HepG2 (cell line): Measurements from ENCODE around the gene CAMKK1. TPM values are rescaled to one million over a fixed set of nuclear protein-coding genes. Genes with fewer than 3 reads are reported as not detected.

Source experiments
- ARNTL ChIP-seq: sonication (generic); formaldehyde crosslinking; IDR thresholded peaks from 2 replicates; pipeline ENCODE4 v1.4.0; 2020; ENCODE audit warnings: mild to moderate bottlenecking, missing genetic modification reagents
- DMAP1 ChIP-seq: IDR thresholded peaks from 2 replicates; pipeline ENCODE4 v1.6.1; 2016
- ESRRA ChIP-seq: sonication (generic); formaldehyde crosslinking; IDR thresholded peaks from 2 replicates; pipeline ENCODE4 v1.5.1; 2020; ENCODE audit warnings: mild to moderate bottlenecking, low read depth, missing genetic modification reagents
- GATA4 ChIP-seq: sonication (generic); IDR thresholded peaks from 2 replicates; pipeline ENCODE4 v1.6.1; 2016; ENCODE audit warnings: antibody characterized with exemption, low read depth, borderline replicate concordance
- KIAA2018 ChIP-seq: sonication (generic); formaldehyde crosslinking; IDR thresholded peaks from 2 replicates; pipeline ENCODE4 v1.5.0; 2020; ENCODE audit warnings: mild to moderate bottlenecking, missing genetic modification reagents, borderline replicate concordance
- MAFF ChIP-seq: IDR thresholded peaks from 2 replicates; pipeline ENCODE4 v1.6.1; 2011; ENCODE audit warnings: low read depth, low read length, improper control_type of control experiment
- MBD4 ChIP-seq: IDR thresholded peaks from 2 replicates; pipeline ENCODE4 v1.6.1; 2012; ENCODE audit warnings: low read length, inconsistent platforms, borderline replicate concordance
- NFE2 ChIP-seq: sonication (generic); formaldehyde crosslinking; IDR thresholded peaks from 2 replicates; pipeline ENCODE4 v1.4.0; 2020; ENCODE audit warnings: missing genetic modification reagents
- NKX3-1 ChIP-seq: sonication (generic); formaldehyde crosslinking; IDR thresholded peaks from 2 replicates; pipeline ENCODE4 v1.5.0; 2020; ENCODE audit warnings: missing genetic modification reagents
- NR1H2 ChIP-seq: sonication (generic); formaldehyde crosslinking; IDR thresholded peaks from 2 replicates; pipeline ENCODE4 v1.8.1; 2022; ENCODE audit warnings: low read depth, missing genetic modification reagents, borderline replicate concordance
- PCBP1 ChIP-seq: fragments of 200-400 bp; formaldehyde crosslinking; IDR thresholded peaks from 2 replicates; pipeline ENCODE4 v1.6.1; 2017; ENCODE audit warnings: mild to moderate bottlenecking, low read depth, low read length, borderline replicate concordance
- PTBP1 ChIP-seq: fragments of 200-400 bp; formaldehyde crosslinking; IDR thresholded peaks from 2 replicates; pipeline ENCODE4 v1.6.1; 2018; ENCODE audit warnings: low read length, low read depth; ENCODE audit not compliant: poor library complexity, severe bottlenecking
- RXRB ChIP-seq: IDR thresholded peaks from 2 replicates; pipeline ENCODE4 v1.6.1; 2016; ENCODE audit warnings: borderline replicate concordance, missing genetic modification reagents, missing compliant biosample characterization
- ZBTB2 ChIP-seq: sonication (generic); formaldehyde crosslinking; IDR thresholded peaks from 2 replicates; pipeline ENCODE4 v1.8.0; 2022; ENCODE audit warnings: low read depth, missing genetic modification reagents
- ZNF251 ChIP-seq: sonication (generic); formaldehyde crosslinking; IDR thresholded peaks from 2 replicates; pipeline ENCODE4 v1.9.0; 2021; ENCODE audit warnings: mild to moderate bottlenecking, missing genetic modification reagents
- ZNF317 ChIP-seq: sonication (generic); formaldehyde crosslinking; IDR thresholded peaks from 2 replicates; pipeline ENCODE4 v1.5.0; 2020; ENCODE audit warnings: mild to moderate bottlenecking, missing genetic modification reagents
- ZNF784 ChIP-seq: sonication (generic); formaldehyde crosslinking; IDR thresholded peaks from 2 replicates; pipeline ENCODE4 v1.5.1; 2020; ENCODE audit warnings: missing genetic modification reagents, mild to moderate bottlenecking, borderline replicate concordance
- polyA plus RNA-seq, 8 experiments: library from polyadenylated mRNA; depleted of rRNA in 3 of 8; stranded (reverse) in 7 of 8; unstranded in 1 of 8; fragments of >200 nt; fragmentation: Illumina TruSeq in 4 of 8; extraction: Trizol in 4 of 8; gene quantifications; 2 replicates each; pipeline versions ENCODE4 v1.2.1 to v1.2.3, GENCODE V29; 2011 to 2016; ENCODE audit warnings: low read depth in 4 of 8, missing spikeins in 1 of 8, mixed read lengths in 1 of 8; ENCODE audit not compliant: insufficient read depth in 1 of 8
- total RNA-seq, 5 experiments: library from RNA; depleted of rRNA; stranded (reverse); fragments of >200 nt; fragmentation: Illumina TruSeq; extraction: Trizol; gene quantifications; 2 replicates each; pipeline ENCODE4 v1.2.3, GENCODE V29; 2016; ENCODE audit warnings: low read depth in 1 of 5

The CAMKK1 gene
- total and polyA plus RNA-seq, 2 of the 13 experiments (the other 11 are each of a cell fraction or from before 2014, with no cell fraction given), result 1.5 to 1.6 TPM

GRCh38 chr17:3845621-3846436 is 47.0 kb downstream of the CAMKK1 start, which contains the start of gene NCBP3 (continued):
- no peak for TF ChIP-seq KIAA2018 (CRISPR knock-in tag)
- TF ChIP-seq NKX3-1, result 0 out of 2 replicates have a peak, but pooled peaks have one; percentile 54
- 0 out of 2 replicates have a peak, but pooled peaks have one; percentile 37 for TF ChIP-seq GATA4
- TF ChIP-seq ZNF317 (CRISPR knock-in tag), result 0 out of 2 replicates have a peak, but pooled peaks have one; percentile 37
- peak; percentile 70; the same call in 1 of the 2 replicates for TF ChIP-seq DMAP1 (CRISPR knock-in tag)
- no peak for TF ChIP-seq NR1H2 (CRISPR knock-in tag)
- no peak for TF ChIP-seq ZNF251 (CRISPR knock-in tag)
- TF ChIP-seq PCBP1, result no peak
- peak; percentile 90; the same call in 1 of the 2 replicates for TF ChIP-seq ZBTB2 (CRISPR knock-in tag)
- TF ChIP-seq MAFF, result no peak
- peak; percentile 60; the same call in 1 of the 2 replicates for TF ChIP-seq RXRB (CRISPR knock-in tag)
- TF ChIP-seq ARNTL (CRISPR knock-in tag), result peak; percentile 68; the same call in 1 of the 2 replicates
- peak; percentile 42; the same call in 1 of the 2 replicates for TF ChIP-seq ESRRA (CRISPR knock-in tag)
- no peak for TF ChIP-seq NFE2 (CRISPR knock-in tag)
- no peak; the same call in 1 of the 2 replicates for TF ChIP-seq ZNF784 (CRISPR knock-in tag)
- no peak for TF ChIP-seq PTBP1
- no peak for TF ChIP-seq MBD4
